ENCODE data around the gene MBP.

MBP gene

DNA sequence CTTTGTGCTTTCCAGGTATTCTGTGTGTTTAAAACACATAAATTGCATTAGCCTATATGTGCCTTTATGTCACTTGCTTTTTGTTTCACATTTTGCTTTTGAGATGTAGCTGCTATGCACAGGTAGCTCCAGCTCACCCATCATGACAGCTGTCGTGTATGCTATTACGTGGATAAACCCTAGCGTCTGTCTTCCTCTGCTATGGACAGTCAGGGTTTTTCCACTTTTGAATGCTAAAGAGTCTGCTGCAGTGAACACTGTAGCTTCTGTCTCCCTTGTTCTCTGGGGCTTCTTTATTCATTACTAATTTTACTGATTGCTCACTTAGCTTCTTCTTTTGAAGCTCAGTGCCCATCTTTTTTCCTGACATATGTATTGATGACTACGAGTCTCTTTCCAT is 24.7 kb upstream of the MBP start:
- Histone ChIP-seq H3K27me3 (ENCODE audit: insufficient read depth, low read depth) (no peaks in the 10 kb centered on the region), H3K4me1 (ENCODE audit: low read depth, poor library complexity, severe bottlenecking) (no peaks in the 10 kb centered on the region), H3K4me3 (IDR thresholded peaks at IDR 0.05; ENCODE audit: insufficient read depth, low read depth, low read length) (no peak overlapping the region), H3K27ac (no peak overlapping the region), H3K4me2 (no peak overlapping the region), H3K36me3 (ENCODE audit: insufficient read depth) (no peaks in the 10 kb centered on the region), H4K20me1 (ENCODE audit: insufficient read depth) (no peaks in the 10 kb centered on the region), H3K79me2 (ENCODE audit: insufficient read depth, low read depth) (no peaks in the 10 kb centered on the region), H3K9ac (no peak overlapping the region), H2AFZ (ENCODE audit: low read depth) (no peak overlapping the region)
- TF ChIP-seq, protein P1, sequence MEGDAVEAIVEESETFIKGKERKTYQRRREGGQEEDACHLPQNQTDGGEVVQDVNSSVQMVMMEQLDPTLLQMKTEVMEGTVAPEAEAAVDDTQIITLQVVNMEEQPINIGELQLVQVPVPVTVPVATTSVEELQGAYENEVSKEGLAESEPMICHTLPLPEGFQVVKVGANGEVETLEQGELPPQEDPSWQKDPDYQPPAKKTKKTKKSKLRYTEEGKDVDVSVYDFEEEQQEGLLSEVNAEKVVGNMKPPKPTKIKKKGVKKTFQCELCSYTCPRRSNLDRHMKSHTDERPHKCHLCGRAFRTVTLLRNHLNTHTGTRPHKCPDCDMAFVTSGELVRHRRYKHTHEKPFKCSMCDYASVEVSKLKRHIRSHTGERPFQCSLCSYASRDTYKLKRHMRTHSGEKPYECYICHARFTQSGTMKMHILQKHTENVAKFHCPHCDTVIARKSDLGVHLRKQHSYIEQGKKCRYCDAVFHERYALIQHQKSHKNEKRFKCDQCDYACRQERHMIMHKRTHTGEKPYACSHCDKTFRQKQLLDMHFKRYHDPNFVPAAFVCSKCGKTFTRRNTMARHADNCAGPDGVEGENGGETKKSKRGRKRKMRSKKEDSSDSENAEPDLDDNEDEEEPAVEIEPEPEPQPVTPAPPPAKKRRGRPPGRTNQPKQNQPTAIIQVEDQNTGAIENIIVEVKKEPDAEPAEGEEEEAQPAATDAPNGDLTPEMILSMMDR (conservative IDR thresholded peaks at IDR 0.05; ENCODE audit: low read depth, low read length) = no peak

- no peak overlapping the region for H3K27ac ChIP-seq
- H2AFZ ChIP-seq (ENCODE audit: low read depth) = no peak overlapping the region
- H3K36me3 ChIP-seq (ENCODE audit: insufficient read depth) = no peaks in the 10 kb centered on the region
- no peaks in the 10 kb centered on the region for H3K79me2 ChIP-seq (ENCODE audit: insufficient read depth, low read depth)
- H4K20me1 ChIP-seq (ENCODE audit: insufficient read depth) = no peaks in the 10 kb centered on the region
- H3K4me2 ChIP-seq = no peak overlapping the region
- no peak overlapping the region for H3K9ac ChIP-seq
- no peak overlapping the region for H3K4me3 ChIP-seq (IDR thresholded peaks at IDR 0.05; ENCODE audit: insufficient read depth, low read depth, low read length)
- H3K27me3 ChIP-seq (ENCODE audit: insufficient read depth, low read depth) = no peaks in the 10 kb centered on the region
- TF ChIP-seq, protein P1 (conservative IDR thresholded peaks at IDR 0.05; ENCODE audit: low read depth, low read length) = no peak
- no peaks in the 10 kb centered on the region for H3K4me1 ChIP-seq (ENCODE audit: low read depth, poor library complexity, severe bottlenecking)
Measured at GRCh38 chr18:77155031-77155430, 22.4 kb upstream of the MBP start.

DNA sequence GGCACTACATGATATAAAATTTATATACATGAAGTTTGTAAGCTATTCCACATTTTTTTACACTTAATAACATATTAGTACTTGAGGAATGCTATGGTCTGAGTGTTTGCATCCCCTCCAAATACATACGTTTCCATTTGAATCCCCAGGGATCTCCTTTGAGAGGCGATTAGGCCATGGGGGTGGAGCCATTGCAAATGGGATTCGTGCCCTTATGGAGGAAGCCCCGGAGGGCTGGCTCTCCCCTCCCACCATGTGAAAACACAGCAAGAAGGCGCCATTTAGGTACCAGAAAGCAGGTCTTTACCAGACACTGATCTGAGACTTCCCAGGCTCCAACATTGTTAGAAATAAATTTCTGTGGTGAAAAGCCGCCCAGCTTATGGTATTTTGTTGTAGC is 20.8 kb upstream of the MBP start:
- TF ChIP-seq, protein P1 (conservative IDR thresholded peaks at IDR 0.05; ENCODE audit: low read depth, low read length) = no peak
- H3K4me1 ChIP-seq (ENCODE audit: low read depth, poor library complexity, severe bottlenecking) = no peaks in the 10 kb centered on the region
- H3K79me2 ChIP-seq (ENCODE audit: insufficient read depth, low read depth) = no peaks in the 10 kb centered on the region

GRCh38 chr18:77151772-77152520 is 19.4 kb upstream of the MBP start:
- Histone ChIP-seq H3K4me2 (no peak overlapping the region), H3K9ac (no peak overlapping the region), H3K79me2 (ENCODE audit: insufficient read depth, low read depth) (no peaks in the 10 kb centered on the region), H3K27me3 (ENCODE audit: insufficient read depth, low read depth) (no peaks in the 10 kb centered on the region), H2AFZ (ENCODE audit: low read depth) (no peak overlapping the region), H3K4me1 (ENCODE audit: low read depth, poor library complexity, severe bottlenecking) (no peaks in the 10 kb centered on the region), H3K27ac (no peak overlapping the region), H3K36me3 (ENCODE audit: insufficient read depth) (no peaks in the 10 kb centered on the region), H3K4me3 (IDR thresholded peaks at IDR 0.05; ENCODE audit: insufficient read depth, low read depth, low read length) (no peak overlapping the region), H4K20me1 (ENCODE audit: insufficient read depth) (no peaks in the 10 kb centered on the region)
- TF ChIP-seq, protein P1 (conservative IDR thresholded peaks at IDR 0.05; ENCODE audit: low read depth, low read length) = no peak

More for the DNA sequence above, 20.8 kb upstream of the MBP start:
- H3K4me3 ChIP-seq (IDR thresholded peaks at IDR 0.05; ENCODE audit: insufficient read depth, low read depth, low read length) = no peak overlapping the region
- H3K27ac ChIP-seq = no peak overlapping the region
- H3K4me2 ChIP-seq = no peak overlapping the region
- H4K20me1 ChIP-seq (ENCODE audit: insufficient read depth) = no peaks in the 10 kb centered on the region
- H3K36me3 ChIP-seq (ENCODE audit: insufficient read depth) = no peaks in the 10 kb centered on the region
- H2AFZ ChIP-seq (ENCODE audit: low read depth) = no peak overlapping the region
- H3K9ac ChIP-seq = no peak overlapping the region
- H3K27me3 ChIP-seq (ENCODE audit: insufficient read depth, low read depth) = no peaks in the 10 kb centered on the region
